HK-2 (cell line): ENCODE measurements around the gene SEMG2.

Experiments used
- DNase-seq: peaks from one replicate; pipeline ENCODE4 v3.0.0-alpha.2; 2018; ENCODE audit not compliant: unreplicated experiment

The SEMG2 gene

GRCh38 chr20:45229264-45230056 is 8.3 kb downstream of the SEMG2 start:
- peak; percentile 61 for DNase-seq

GRCh38 chr20:45230631-45231030 is 9.5 kb downstream of the SEMG2 start:
- no peak for DNase-seq

GRCh38 chr20:45235995-45236394 is 14.8 kb downstream of the SEMG2 start:
- DNase-seq = no peak

- no peak for DNase-seq
These were observed 17.0 kb downstream of the SEMG2 start for GRCh38 chr20:45238139-45238538.

GRCh38 chr20:45246109-45246508 is 24.9 kb downstream of the SEMG2 start:
- no peak for DNase-seq

- no peak for DNase-seq
These were observed 26.7 kb downstream of the SEMG2 start for GRCh38 chr20:45247865-45248264.

- DNase-seq = no peak
These were observed 27.4 kb downstream of the SEMG2 start for GRCh38 chr20:45248609-45249008.

GRCh38 chr20:45251884-45252560 is 30.8 kb downstream of the SEMG2 start:
- DNase-seq = no peak

GRCh38 chr20:45253261-45253660 is 32.1 kb downstream of the SEMG2 start:
- DNase-seq = no peak

GRCh38 chr20:45254383-45255262 is 33.5 kb downstream of the SEMG2 start, which contains the start of gene SLPI:
TSS of gene SLPI (minus strand) at chr20:45254564. CDS start at chr20:45254543, 21 bp downstream.
- DNase-seq = no peak

GRCh38 chr20:45257161-45257560 is 36.0 kb downstream of the SEMG2 start:
- no peak for DNase-seq

GRCh38 chr20:45257711-45258110 is 36.5 kb downstream of the SEMG2 start:
- no peak for DNase-seq

- no peak for DNase-seq
These were observed 37.1 kb downstream of the SEMG2 start for GRCh38 chr20:45258259-45258658.

- DNase-seq = no peak
These were observed 37.5 kb downstream of the SEMG2 start for GRCh38 chr20:45258664-45259063.

- DNase-seq = no peak
These were observed 42.5 kb downstream of the SEMG2 start for GRCh38 chr20:45263556-45264266.

- DNase-seq = no peak
These were observed 45.8 kb downstream of the SEMG2 start for GRCh38 chr20:45266977-45267376.

GRCh38 chr20:45268531-45268930 is 47.4 kb downstream of the SEMG2 start:
- DNase-seq = no peak

GRCh38 chr20:45269056-45269455 is 47.9 kb downstream of the SEMG2 start:
- no peak for DNase-seq

- DNase-seq = no peak
These were observed 48.6 kb downstream of the SEMG2 start for GRCh38 chr20:45269754-45270270.
